HG02981 (cell line): ENCODE results near the gene CCDC88B.

Experiments used
- ATAC-seq: cut with Tn5 transposase; IDR thresholded peaks from one replicate; pipeline ENCODE4 v1.9.1; 2021; ENCODE audit warnings: mild to moderate bottlenecking, moderate library complexity; ENCODE audit not compliant: unreplicated experiment

Gene CCDC88B

GRCh38 chr11:64343767-64344559 lies 4.0 kb downstream of the CCDC88B start:
- no peak for ATAC-seq

- ATAC-seq = no peak
Observed at GRCh38 chr11:64344787-64345186, 4.8 kb downstream of the CCDC88B start.

- no peak for ATAC-seq
Observed at GRCh38 chr11:64347193-64347867, 7.3 kb downstream of the CCDC88B start.

GRCh38 chr11:64348383-64349024 lies 8.5 kb downstream of the CCDC88B start:
- ATAC-seq = no peak

GRCh38 chr11:64349025-64349387 lies 9.0 kb downstream of the CCDC88B start:
- ATAC-seq = no peak

GRCh38 chr11:64349404-64349803 lies 9.4 kb downstream of the CCDC88B start:
- no peak for ATAC-seq

GRCh38 chr11:64351136-64351631 lies 11.2 kb downstream of the CCDC88B start:
- ATAC-seq = no peak

- ATAC-seq = no peak
Observed at GRCh38 chr11:64352099-64352994, 12.3 kb downstream of the CCDC88B start.

- no peak for ATAC-seq
Observed at GRCh38 chr11:64352995-64353714, 13.2 kb downstream of the CCDC88B start.

- no peak for ATAC-seq
Observed at GRCh38 chr11:64353715-64354506, 13.9 kb downstream of the CCDC88B start.

GRCh38 chr11:64355078-64355940 lies 15.3 kb downstream of the CCDC88B start:
- no peak for ATAC-seq

GRCh38 chr11:64356498-64357411 lies 16.8 kb downstream of the CCDC88B start:
- no peak for ATAC-seq

- no peak for ATAC-seq
Observed at GRCh38 chr11:64357446-64357845, 17.4 kb downstream of the CCDC88B start.

- ATAC-seq = no peak
Observed at GRCh38 chr11:64357904-64358535, 18.0 kb downstream of the CCDC88B start.

GRCh38 chr11:64358536-64358906 lies 18.5 kb downstream of the CCDC88B start:
- no peak for ATAC-seq

- ATAC-seq = no peak
Observed at GRCh38 chr11:64358907-64359711, 19.1 kb downstream of the CCDC88B start, which contains the start of gene RPS6KA4. TSS of gene RPS6KA4 (plus strand) at chr11:64359162. CDS start at chr11:64359236, 74 bp downstream.
